GM21515 (cell line): ENCODE measurements around the gene BRSK1.

Source experiments
- ATAC-seq: cut with Tn5 transposase; IDR thresholded peaks from one replicate; pipeline ENCODE4 v1.9.1; 2021; ENCODE audit not compliant: unreplicated experiment

The BRSK1 gene

GRCh38 chr19:55273978-55274707 lies 9.7 kb upstream of the BRSK1 start:
- no peak for ATAC-seq

GRCh38 chr19:55275851-55276719 lies 7.7 kb upstream of the BRSK1 start:
- peak; percentile 36 for ATAC-seq

DNA sequence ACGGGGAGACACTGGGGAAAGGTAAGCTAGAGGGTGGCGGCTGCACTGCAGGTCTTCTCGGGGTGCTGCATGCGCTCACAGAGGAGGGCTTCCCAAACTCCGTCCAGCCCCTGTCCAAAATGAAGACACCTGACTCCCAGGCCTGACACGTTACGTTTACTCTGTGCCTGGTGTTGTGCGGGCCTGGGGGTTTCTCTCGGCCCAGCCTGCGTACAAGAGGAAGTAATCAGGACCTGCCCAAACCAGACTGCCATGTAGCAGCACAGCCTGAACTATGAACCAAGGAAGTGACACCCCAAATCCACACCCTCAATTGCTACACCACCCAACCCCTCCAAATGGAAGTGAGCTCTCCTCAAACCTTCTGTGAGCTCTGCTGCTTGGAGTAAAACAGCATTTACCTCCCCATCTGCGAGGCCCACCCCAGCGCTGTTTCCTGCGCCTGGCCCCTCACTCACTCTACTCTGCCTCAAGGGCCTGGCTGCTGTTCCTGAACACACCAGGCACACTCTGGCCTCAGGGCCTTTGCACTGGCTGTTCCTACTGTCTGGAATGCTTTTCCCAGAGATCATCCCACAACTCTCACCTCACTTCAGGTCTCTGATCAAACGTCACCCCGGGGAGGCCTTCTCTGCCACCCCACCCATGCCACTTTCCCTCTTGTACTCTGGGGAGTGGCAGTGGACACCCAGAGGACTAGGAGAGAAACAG lies 6.9 kb upstream of the BRSK1 start:
- peak; percentile 3 for ATAC-seq

- ATAC-seq, result no peak
Measured at GRCh38 chr19:55277494-55277893, 6.3 kb upstream of the BRSK1 start.

GRCh38 chr19:55278391-55279135 lies 5.2 kb upstream of the BRSK1 start:
- ATAC-seq, result no peak

GRCh38 chr19:55279340-55279739 lies 4.5 kb upstream of the BRSK1 start:
- ATAC-seq, result no peak

DNA sequence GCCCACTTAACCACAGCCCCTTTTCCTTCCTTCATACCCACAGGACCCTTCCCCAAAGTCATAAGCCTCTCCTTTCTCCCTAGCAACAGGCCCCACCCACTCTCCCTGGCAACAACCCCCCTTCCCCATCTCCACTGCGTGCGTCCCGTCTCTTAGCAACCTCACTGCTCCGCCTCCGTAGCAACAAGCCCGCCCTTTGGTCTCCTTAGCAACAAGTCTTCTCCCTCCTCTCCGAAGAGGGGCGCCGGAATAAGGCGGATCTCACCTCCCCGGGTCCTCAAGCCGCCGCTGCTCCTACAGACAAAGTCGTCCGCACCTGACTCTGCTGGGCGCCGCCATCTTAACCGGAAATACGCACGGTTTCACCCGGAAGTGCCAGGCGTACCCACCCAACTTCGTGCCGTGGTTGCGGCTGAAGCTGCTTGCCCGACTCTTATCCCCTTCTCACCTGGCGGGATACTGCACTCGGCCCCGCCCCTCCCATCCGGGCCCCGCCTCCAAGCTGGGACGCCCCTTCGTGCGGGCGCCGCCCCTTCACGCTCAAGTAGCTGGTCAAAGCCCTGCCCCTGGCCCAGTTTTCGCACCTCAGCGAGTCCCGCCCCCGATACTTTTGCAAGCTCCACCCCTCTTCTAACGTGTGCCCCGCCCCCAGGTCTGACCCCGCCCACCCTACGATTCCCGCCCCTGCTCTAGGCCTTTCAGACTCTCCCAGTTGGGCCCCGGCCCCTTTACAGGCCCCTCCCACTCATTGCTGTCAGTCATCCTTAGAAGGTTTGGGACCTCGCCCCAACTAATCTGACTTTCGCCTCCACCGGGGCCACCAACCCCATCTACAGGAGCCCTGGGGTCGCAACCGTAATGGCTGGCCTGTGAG lies 3.8 kb upstream of the BRSK1 start, which contains the start of gene HSPBP1:
Gene HSPBP1 (minus strand): TSS at position 341 of the 874 bp plus-strand sequence. CDS start 502 bp downstream, outside the sequence.
- peak; percentile 57 for ATAC-seq

DNA sequence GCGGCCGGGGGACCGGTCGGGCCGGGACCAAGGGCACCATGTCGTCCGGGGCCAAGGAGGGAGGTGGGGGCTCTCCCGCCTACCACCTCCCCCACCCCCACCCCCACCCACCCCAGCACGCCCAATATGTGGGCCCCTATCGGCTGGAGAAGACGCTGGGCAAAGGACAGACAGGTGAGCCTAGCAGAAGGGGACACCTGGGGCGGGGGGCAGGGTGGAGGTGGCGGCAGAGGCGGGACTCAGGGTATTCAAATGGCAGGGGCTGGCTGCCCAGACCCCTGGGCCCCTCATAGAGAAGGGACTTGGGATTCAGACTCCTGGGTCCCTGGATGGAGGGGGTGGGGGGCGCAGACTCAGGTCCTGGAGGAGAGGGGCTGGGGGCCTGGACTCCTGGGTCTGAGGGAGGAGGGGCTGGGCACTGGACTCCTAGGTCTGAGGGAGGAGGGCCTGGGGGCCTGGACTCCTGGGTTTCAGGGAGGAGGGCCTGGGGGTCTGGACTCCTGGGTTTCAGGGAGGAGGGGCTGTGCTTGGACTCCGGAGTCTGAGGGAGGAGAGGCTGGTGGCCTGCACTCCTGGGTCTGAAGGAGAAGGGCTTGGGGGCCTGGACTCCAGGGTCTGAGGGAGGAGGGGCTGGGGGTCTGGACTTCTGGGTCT lies 735 bp downstream of the BRSK1 start:
- no peak for ATAC-seq

GRCh38 chr19:55285229-55285890 lies 1.6 kb downstream of the BRSK1 start:
- no peak for ATAC-seq

DNA sequence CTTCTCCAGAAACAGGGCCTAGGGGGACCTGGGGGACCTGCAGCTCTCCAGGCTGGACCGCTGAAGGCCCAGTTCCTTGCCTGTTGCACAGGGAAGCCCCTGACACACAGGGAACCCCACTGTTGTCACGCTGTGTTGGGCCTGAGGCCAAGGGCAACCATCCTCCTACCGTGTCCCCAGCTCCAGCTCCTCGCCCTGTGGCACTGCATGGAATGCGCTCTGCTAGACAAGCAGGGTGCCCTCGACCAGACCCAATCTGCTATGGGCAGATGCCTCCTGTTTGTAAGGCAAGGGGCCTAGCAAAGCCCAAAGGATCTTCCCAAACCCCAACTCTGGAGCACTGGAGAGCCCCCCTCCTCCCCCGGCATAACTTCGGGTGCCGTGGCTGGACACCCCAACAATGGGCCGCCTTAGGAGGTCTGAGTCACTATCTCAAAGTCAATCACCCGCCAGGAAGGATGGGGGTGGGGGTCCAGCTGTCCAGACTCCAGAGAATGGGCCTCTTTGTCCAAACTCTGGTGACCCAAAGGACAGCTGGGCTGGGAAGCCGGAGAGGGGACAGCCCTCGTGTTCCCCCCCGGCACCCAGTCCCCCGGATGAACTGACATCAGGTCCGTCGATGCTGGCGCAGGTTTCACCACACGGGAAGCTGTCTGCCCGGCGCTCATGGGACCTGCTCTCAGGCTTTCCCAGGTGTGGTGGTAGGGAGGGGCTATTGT lies 3.7 kb downstream of the BRSK1 start:
- no peak for ATAC-seq

DNA sequence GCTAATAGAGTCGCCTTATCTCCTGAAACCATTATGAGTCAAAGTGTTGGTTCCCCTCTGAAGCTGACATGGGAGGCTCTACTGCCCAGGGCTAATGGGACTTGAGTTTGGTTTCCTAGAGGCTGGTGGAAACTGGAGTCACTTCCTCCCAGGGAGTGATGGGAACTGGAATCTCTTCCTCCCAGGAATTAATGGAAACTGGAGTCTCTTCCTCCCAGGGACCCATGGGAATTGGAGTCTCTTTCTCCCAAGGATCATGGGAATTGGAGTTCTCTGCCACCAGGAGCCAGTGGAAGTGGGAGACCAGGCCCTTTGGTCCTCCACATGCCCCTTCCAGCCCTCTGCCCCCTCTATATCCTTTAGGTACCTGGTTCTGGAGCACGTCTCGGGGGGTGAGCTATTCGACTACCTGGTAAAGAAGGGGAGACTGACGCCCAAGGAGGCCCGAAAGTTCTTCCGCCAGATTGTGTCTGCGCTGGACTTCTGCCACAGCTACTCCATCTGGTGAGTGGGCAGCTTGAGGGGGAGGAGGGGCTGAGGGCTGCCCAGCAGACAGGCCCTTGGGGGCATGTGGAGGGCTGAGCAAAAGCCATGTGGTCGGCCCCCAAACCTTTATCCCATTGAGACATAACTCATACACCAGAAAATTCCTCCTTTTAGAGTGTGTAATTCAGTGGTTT lies 5.5 kb downstream of the BRSK1 start:
- no peak for ATAC-seq

- no peak for ATAC-seq
Measured at GRCh38 chr19:55297267-55297666, 13.5 kb downstream of the BRSK1 start.

DNA sequence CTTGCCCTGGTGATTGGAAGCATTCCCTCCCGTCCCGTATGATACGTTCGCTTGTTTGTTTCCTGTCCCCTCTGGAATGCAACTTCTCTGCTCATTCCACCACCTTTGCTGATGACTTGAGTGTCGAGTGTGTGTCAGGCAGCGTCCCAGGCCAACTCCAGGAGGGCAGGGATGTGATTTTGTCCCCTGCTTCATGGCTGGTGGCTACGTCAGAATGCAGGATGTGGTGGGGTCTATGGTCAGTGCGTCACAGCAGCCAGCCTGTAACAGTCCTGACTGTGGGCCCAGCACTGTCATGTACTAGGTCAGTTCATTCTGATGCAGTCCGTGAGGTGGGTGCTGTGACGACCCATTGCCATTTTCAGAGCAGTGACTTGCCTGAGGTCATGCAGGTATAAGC lies 16.2 kb downstream of the BRSK1 start:
- ATAC-seq, result no peak

GRCh38 chr19:55300886-55301458 lies 17.2 kb downstream of the BRSK1 start:
- ATAC-seq, result no peak

GRCh38 chr19:55301459-55302317 lies 17.9 kb downstream of the BRSK1 start:
- ATAC-seq, result peak; percentile 74

GRCh38 chr19:55302318-55302703 lies 18.5 kb downstream of the BRSK1 start:
- no peak for ATAC-seq
